Adipocyte (in vitro differentiated cells): ENCODE data around the gene PTPN13.

Source experiments
- DNase-seq: peaks from one replicate; pipeline ENCODE4 v3.0.0-alpha.2; 2015; ENCODE audit warnings: low read depth
- H3K27me3 ChIP-seq: replicated peaks from 2 replicates; pipeline ENCODE4 v1.7.0; 2013; ENCODE audit warnings: mild to moderate bottlenecking, low read length, moderate library complexity; ENCODE audit not compliant: control insufficient read depth, insufficient read depth
- H3K36me3 ChIP-seq: 2 replicates; pipeline ENCODE4 v1.7.0; 2013; ENCODE audit warnings: low read length, mild to moderate bottlenecking, moderate library complexity; ENCODE audit not compliant: control insufficient read depth, insufficient read depth, severe bottlenecking
- H3K4me1 ChIP-seq: 2 replicates; pipeline ENCODE4 v1.7.0; 2013; ENCODE audit warnings: mild to moderate bottlenecking, low read length, moderate library complexity; ENCODE audit not compliant: control insufficient read depth, insufficient read depth
- H3K4me3 ChIP-seq: 2 replicates; pipeline ENCODE4 v1.7.0; 2013; ENCODE audit warnings: mild to moderate bottlenecking, low read length, moderate library complexity
- H3K9ac ChIP-seq: 2 replicates; pipeline ENCODE4 v1.7.0; 2013; ENCODE audit warnings: mild to moderate bottlenecking, low read length, moderate library complexity
- H3K9me3 ChIP-seq: 2 replicates; pipeline ENCODE4 v1.7.0; 2013; ENCODE audit warnings: mild to moderate bottlenecking, low read length, moderate library complexity; ENCODE audit not compliant: control insufficient read depth

Gene PTPN13

GRCh38 chr4:86846921-86847320 lies 252.8 kb downstream of the PTPN13 start:
- Histone ChIP-seq H3K36me3 (no peaks in the 10 kb centered on the region), H3K4me1 (peaks cover 28% of the 10 kb centered on the region), H3K9ac (no peak overlapping the region), H3K9me3 (no peaks in the 10 kb centered on the region), H3K4me3 (no peak overlapping the region), H3K27me3 (no peaks in the 10 kb centered on the region)
- peak; percentile 20 for DNase-seq

- H3K36me3 ChIP-seq = no peaks in the 10 kb centered on the region
- H3K4me1 ChIP-seq = peaks cover 28% of the 10 kb centered on the region
- no peaks in the 10 kb centered on the region for H3K9me3 ChIP-seq
- H3K4me3 ChIP-seq = peak overlapping the region; percentile 44
- H3K9ac ChIP-seq = no peak overlapping the region
- no peak for DNase-seq
- H3K27me3 ChIP-seq = no peaks in the 10 kb centered on the region
Measured at GRCh38 chr4:86847571-86847970, 253.5 kb downstream of the PTPN13 start.

GRCh38 chr4:86848136-86848535 lies 254.0 kb downstream of the PTPN13 start:
- Histone ChIP-seq H3K9ac (peak overlapping the region; percentile 21), H3K36me3 (no peaks in the 10 kb centered on the region), H3K4me1 (peaks cover 28% of the 10 kb centered on the region), H3K9me3 (no peaks in the 10 kb centered on the region), H3K4me3 (peak overlapping the region; percentile 44), H3K27me3 (no peaks in the 10 kb centered on the region)
- DNase-seq = no peak

- DNase-seq = no peak
- H3K4me3 ChIP-seq = peak within 1 kb of the TSS; percentile 44
Measured at GRCh38 chr4:86848732-86849619, 254.9 kb downstream of the PTPN13 start, which contains the start of gene SLC10A6. SLC10A6 (minus strand) TSS chr4:86849384; CDS start chr4:86849115, 269 bp downstream.

GRCh38 chr4:86853209-86853608 lies 259.1 kb downstream of the PTPN13 start:
- Histone ChIP-seq H3K27me3 (no peaks in the 10 kb centered on the region), H3K9ac (no peak overlapping the region), H3K4me1 (peaks cover 24% of the 10 kb centered on the region), H3K4me3 (no peak overlapping the region), H3K36me3 (no peaks in the 10 kb centered on the region), H3K9me3 (no peaks in the 10 kb centered on the region)
- DNase-seq = no peak

More at GRCh38 chr4:86848732-86849619, 254.9 kb downstream of the PTPN13 start, which contains the start of gene SLC10A6:
- H3K9ac ChIP-seq = peak within 1 kb of the TSS; percentile 21
- H3K27me3 ChIP-seq = no peaks in the 10 kb centered on the region
- no peaks in the 10 kb centered on the region for H3K9me3 ChIP-seq
- no peaks in the 10 kb centered on the region for H3K36me3 ChIP-seq
- H3K4me1 ChIP-seq = peaks cover 28% of the 10 kb centered on the region

GRCh38 chr4:86855572-86855971 lies 261.5 kb downstream of the PTPN13 start:
- Histone ChIP-seq H3K9me3 (no peaks in the 10 kb centered on the region), H3K36me3 (no peaks in the 10 kb centered on the region), H3K9ac (no peak overlapping the region), H3K4me1 (peaks cover 7% of the 10 kb centered on the region), H3K4me3 (no peak overlapping the region), H3K27me3 (no peaks in the 10 kb centered on the region)
- peak; percentile 5 for DNase-seq

GRCh38 chr4:86856896-86857295 lies 262.8 kb downstream of the PTPN13 start:
- Histone ChIP-seq H3K27me3 (no peaks in the 10 kb centered on the region), H3K9ac (no peak overlapping the region), H3K4me1 (peaks cover 7% of the 10 kb centered on the region), H3K9me3 (no peaks in the 10 kb centered on the region), H3K36me3 (no peaks in the 10 kb centered on the region), H3K4me3 (no peak overlapping the region)
- DNase-seq = peak; percentile 13

GRCh38 chr4:86857341-86858052 lies 263.4 kb downstream of the PTPN13 start:
- no peak overlapping the region for H3K9ac ChIP-seq
- DNase-seq = no peak
- no peaks in the 10 kb centered on the region for H3K27me3 ChIP-seq
- no peaks in the 10 kb centered on the region for H3K36me3 ChIP-seq
- H3K9me3 ChIP-seq = no peaks in the 10 kb centered on the region
- no peak overlapping the region for H3K4me3 ChIP-seq
- H3K4me1 ChIP-seq = peaks cover 7% of the 10 kb centered on the region
